Activated CD8-positive, alpha-beta memory T cell treated with anti-CD3 and anti-CD28 coated beads for 24 hours (primary cell): ENCODE results near the gene ARID1B.

Source experiments
- DNase-seq: peaks from one replicate; pipeline ENCODE4 v3.0.0-alpha.2; 2020

ARID1B gene

GRCh38 chr6:157119502-157120027 lies 342.4 kb downstream of the ARID1B start:
- DNase-seq = no peak

DNA sequence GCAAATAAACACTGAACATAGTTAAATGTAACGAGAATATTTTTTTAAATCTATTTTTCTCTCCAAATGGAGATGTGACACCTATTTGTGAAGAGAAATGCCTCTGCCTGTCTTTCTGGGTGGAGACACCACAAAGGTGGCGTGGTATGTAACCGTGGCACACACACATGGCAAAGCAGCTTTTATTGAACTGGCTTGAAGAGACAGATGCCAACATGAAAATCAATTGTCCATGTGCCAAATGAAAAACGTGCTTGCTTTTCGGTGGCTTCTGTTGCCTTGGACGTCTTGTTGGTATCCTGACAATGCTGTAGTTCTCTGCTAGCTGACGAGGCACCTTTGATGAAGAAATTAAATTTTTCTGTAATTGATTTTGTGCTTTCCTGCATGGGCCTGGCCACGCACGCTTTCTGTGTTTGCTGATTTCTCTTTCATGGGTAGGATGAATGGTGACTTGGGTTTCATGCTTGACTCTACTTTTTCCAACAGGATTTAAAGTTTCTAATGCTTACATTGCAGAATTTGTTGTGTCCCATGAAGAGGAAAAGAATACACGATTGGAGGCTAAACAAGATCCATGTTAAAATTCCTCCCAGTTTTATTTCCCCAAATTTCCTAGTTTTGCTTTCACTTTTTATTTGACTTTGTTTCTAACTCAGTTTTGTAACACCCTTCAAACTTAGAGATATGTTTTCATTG lies 343.5 kb downstream of the ARID1B start:
- no peak for DNase-seq

- DNase-seq = no peak
Measured at GRCh38 chr6:157121897-157122296, 344.7 kb downstream of the ARID1B start.

DNA sequence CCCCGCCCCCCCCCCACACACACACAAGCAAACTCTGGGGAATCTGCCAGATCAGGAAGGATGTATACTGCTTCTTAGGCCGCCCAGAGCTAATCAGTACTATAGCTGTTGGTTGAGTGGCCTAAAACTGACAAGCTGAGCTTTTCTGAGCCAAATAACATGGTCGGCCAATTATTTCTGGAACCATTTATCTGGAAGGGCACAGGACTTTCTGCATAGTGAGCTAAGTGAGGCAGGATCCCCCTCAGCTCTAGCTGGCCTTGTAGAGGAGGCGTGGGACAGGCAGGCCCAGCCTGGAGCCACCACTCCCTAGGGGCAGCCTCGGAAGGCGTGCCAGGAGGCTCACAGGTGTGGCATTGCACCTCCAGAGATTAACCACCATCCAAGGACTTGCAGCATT lies 346.1 kb downstream of the ARID1B start:
- DNase-seq = no peak

- no peak for DNase-seq
Measured at GRCh38 chr6:157124485-157125254, 347.5 kb downstream of the ARID1B start.

- no peak for DNase-seq
Measured at GRCh38 chr6:157125531-157125930, 348.4 kb downstream of the ARID1B start.

DNA sequence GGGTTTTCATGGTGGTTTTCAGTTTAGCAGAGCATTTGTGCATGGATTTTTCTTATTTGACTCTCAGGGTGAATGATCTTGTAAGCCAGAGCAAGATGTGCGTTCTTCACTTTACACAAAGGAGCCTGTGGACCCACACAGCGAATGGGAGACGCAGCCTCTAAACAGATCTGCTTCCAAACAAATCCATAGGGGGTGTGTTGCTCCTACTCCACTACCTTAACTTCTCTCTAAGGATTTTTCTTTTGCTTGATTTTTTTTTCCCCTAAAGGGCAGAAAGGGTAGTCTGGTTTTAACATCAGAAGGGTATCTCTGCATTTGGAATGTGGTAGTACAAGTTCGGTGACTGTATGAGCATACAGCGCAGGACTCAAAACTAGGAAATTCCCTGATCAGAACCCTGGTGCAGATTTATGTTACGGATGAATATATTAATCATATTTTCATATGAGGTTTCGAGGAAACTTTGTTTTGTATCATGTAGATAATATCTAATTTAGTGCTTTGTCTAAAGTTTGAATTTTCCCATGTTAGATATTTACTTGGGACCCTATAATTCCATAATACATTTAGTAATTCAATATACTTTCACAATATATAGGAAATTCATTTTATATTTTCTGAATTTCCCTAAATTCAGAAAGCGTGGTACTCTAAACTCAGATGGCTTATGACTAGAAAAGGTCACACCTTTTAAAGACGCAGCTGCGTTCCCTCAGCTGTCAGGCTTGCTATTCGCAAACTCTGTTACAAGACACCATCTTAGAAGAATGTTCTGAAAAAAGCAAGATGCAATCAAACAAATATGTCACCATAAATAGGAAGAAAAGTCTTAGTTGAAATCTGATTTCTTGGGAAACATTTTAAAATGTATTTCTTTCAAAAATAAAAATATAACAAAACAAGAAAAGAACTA lies 349.3 kb downstream of the ARID1B start:
- DNase-seq = no peak

DNA sequence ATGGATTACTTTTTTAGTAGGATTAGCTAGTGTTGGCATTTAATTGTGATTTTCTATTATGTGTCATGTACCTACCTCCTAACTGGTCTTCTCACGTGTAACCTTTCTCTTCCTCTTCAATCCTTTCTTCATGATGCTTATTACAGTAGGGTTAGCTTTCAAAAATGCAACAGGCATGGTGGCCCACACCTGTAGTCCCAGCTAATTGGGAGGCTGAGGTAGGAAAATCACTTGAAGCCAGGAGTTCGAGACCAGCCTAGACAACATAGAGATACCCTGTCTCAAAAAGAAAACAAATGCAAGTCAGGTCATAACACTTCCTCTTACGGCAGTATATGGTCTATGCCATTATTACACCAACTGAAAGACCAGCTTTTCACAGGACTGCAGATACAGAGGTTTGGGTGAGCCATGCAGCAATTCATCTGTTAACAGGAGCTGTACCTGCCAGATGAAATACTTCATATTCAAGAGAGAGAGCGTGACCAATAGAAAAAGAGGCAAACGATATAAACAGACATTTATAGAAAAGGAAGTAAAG lies 351.1 kb downstream of the ARID1B start:
- no peak for DNase-seq

- no peak for DNase-seq
Measured at GRCh38 chr6:157131250-157131649, 354.1 kb downstream of the ARID1B start.

GRCh38 chr6:157133856-157134255 lies 356.7 kb downstream of the ARID1B start:
- DNase-seq = no peak

DNA sequence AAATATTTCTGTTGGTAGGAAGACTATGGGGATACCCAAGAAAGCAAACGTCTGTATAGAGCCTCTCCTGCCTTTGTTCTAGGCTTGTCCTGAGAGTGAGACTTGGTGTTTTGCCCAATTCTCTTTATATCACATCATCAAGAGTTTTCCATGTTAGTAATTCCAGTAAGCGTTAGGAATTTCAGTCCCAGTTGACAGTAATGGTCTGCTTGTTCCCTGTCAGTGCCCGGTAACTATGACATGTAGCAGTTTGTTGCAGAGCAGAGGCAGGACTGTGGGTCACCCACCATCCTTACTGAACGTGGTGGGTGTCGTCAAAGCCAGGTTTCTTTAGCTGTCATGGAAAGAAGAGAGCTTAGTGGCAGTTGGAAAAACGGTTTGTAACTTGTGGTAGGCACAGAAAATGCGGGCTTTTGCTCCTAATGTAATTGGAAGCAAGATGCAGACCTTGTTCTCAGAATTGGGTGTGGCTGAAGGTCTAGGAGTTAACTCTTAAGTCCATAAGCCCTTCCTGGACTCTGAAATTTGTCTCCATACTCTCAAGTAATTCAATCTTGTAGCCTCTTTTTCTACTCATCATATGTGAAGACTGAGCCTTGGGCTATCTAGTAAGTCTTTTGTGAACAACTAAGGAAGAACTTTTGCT lies 357.3 kb downstream of the ARID1B start:
- DNase-seq = no peak

DNA sequence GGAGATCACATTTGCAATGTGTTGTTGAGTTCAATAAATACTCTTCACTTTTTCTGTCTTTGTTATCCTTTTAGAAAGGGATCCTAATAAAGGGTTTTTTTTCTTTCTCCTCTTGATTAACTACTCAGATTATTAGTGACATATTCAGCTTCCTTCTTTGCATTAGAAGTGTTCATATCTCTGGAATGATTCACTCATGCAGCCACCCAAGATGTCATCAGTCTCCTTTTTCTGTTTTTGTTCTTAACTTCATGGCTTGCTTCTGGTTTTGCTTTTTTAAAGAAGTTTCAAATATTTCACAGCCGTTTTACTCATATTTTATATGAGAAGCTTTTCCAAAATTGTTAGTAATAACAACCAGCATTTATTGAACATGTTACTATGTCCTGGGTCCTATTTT lies 358.5 kb downstream of the ARID1B start:
- no peak for DNase-seq

DNA sequence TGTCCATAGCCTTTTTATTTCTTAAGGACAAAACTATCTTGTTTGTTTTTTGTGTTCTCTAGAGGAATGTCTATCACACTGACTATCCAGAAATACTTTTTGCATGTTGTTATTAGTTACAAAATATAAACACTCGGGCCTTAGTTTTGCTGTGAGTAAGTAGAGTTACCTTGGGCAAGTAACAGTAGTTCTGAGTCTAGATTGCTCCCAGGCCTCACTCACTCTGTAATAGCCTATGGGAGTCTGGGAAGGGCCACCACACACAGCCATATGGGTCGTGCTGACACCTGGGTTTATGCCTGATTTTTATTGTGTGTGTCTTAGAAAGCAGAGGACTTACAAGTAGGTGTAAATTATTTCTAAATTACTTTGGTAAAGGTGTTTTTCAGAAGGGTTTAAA lies 360.3 kb downstream of the ARID1B start:
- no peak for DNase-seq

DNA sequence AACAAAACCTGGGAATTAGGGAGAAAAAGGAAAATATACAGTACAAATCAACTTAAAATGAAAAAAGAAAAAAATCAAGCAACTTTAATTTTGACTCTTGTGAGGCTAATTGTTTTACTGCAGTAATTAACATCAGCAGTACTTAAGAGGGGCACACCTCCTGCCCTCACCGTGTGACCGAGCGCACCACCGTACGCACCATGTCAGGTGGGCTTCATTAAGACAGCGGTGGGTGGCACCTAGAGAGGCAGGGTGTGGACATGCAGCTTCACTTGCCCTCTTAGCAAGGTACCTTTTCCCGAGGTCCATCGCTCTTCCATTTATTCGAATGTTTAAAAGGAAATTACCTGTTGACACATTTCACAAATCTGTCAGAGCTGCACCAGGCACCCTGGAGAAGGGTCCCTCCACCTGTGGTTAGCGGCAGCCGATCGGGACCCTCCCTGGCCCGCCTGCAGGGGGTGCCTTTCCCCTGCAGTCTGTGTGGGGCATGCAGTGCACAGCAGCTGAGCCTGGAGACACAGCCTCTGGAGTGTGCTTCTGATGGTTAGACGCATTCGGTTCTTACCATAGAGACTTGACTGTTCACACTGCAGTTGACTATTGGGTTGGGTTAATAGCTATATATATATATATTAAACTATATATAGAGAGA lies 362.0 kb downstream of the ARID1B start:
- DNase-seq = no peak

DNA sequence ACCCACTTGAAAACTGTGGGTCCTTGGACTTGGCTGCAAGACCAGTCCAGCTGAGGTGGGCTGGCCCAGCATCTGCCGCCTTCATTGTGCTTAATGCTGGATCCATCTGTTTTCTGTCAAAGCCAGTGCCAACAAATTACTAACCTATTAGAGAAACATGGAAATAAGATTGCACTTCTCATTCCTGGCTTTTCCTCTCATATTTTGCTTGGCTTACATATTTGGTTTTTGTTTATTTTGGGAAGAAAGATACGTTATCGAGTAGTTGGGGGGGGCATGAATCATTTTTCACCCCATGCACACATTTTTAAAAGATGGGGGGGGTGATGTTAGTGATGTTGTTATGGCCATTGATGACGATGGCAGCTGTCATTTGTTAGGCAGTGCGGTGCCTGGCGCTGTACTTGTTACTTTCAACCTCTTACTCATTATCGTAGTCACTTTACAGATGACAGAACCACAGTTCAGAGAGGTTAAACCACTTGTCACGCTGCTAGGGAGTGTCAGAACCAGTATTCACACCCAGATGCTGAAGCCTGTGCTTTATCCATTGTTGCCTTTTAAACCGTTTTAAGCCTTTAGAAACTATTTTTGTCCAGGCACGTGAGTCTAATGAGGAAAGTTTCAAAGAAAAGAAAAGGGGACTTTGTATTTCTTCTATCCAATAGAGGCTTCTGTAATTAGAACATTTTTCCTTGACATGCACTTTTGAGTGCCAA lies 366.2 kb downstream of the ARID1B start:
- DNase-seq = no peak

DNA sequence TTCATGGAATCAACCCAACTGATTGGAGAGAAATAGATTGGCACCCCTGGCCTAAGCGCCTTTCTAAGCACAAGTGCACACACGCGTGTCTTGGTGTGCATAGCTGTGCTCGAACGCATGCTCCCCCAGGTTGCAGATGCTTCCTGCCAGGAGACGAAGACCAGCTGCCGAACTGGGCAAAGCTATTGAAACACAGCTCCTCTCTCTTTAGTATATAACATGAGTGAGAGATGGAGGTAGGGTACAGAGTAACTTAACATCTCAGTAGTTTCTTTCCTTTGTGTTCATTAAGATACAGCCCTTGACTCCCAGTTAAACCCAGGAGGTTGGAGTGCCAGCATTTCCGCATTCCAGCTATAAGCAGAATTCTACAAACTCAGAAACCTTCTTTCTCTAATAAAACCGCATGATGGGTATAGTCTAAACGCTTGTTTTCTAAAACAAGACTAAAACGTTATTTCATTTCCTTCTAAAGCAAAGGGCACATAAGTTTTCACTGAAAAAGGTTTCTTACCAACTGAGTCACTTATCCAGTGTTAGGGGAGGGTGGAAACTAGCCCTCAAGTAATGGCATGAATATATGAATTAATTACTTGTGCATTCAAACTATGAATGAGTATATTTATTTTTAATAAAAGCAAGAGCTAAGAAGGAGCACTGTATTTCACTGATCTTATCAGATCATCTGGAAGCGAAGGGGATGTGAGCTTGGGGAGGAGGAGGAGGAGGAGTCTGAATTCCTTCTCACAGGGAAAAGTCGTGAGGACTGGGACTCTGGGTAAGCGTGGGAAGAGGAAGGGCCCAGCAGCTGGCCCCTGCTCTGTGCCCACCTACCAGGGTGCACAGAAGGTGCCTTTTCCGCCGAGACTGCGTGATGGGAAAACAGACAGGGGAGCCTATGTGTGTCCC lies 367.0 kb downstream of the ARID1B start:
- DNase-seq = no peak

- no peak for DNase-seq
Measured at GRCh38 chr6:157144859-157145568, 367.8 kb downstream of the ARID1B start.

- no peak for DNase-seq
Measured at GRCh38 chr6:157145656-157146285, 368.6 kb downstream of the ARID1B start.
